Rectal smooth muscle tissue (tissue), 1 donor: ENCODE results near the gene C5orf24.

Experiments
- H3K27ac ChIP-seq: one replicate; pipeline ENCODE4 v1.7.0; 2013; ENCODE audit warnings: low read depth, low read length, inconsistent platforms
- H3K27me3 ChIP-seq: one replicate; pipeline ENCODE4 v1.7.0; 2013; ENCODE audit warnings: low read length; ENCODE audit not compliant: control insufficient read depth, insufficient read depth
- H3K36me3 ChIP-seq: one replicate; pipeline ENCODE4 v1.7.0; 2013; ENCODE audit warnings: low read length; ENCODE audit not compliant: control insufficient read depth, insufficient read depth
- H3K4me1 ChIP-seq: one replicate; pipeline ENCODE4 v1.7.0; 2013; ENCODE audit warnings: low read length; ENCODE audit not compliant: control insufficient read depth, insufficient read depth
- H3K4me3 ChIP-seq: one replicate; pipeline ENCODE4 v1.7.0; 2013; ENCODE audit warnings: low read length
- H3K9ac ChIP-seq: one replicate; pipeline ENCODE4 v1.7.0; 2013; ENCODE audit warnings: low read length

The C5orf24 gene

GRCh38 chr5:134845852-134846640, at the start of gene C5orf24:
Gene C5orf24, plus strand, starts transcription at chr5:134845968. Its CDS starts 8,933 bp downstream, at chr5:134854901.
- peak within 1 kb of the TSS; percentile 90 for H3K27ac ChIP-seq
- H3K4me1 ChIP-seq = peaks cover 11% of the 10 kb centered on the region
- H3K36me3 ChIP-seq = no peaks in the 10 kb centered on the region
- H3K27me3 ChIP-seq = no peaks in the 10 kb centered on the region
- H3K4me3 ChIP-seq = peak within 1 kb of the TSS; percentile 59
- peak within 1 kb of the TSS; percentile 55 for H3K9ac ChIP-seq

- Histone ChIP-seq H3K4me1 (no peaks in the 10 kb centered on the region), H3K36me3 (peaks cover 15% of the 10 kb centered on the region), H3K27ac (no peak overlapping the region), H3K9ac (no peak overlapping the region), H3K27me3 (no peaks in the 10 kb centered on the region), H3K4me3 (no peak overlapping the region)
Measured at GRCh38 chr5:134798468-134798867, 47.3 kb upstream of the C5orf24 start.

- Histone ChIP-seq H3K27ac (no peak overlapping the region), H3K4me1 (no peaks in the 10 kb centered on the region), H3K36me3 (peaks cover 5% of the 10 kb centered on the region), H3K27me3 (no peaks in the 10 kb centered on the region), H3K4me3 (no peak overlapping the region), H3K9ac (no peak overlapping the region)
Measured at GRCh38 chr5:134803821-134804220, 41.9 kb upstream of the C5orf24 start.

- Histone ChIP-seq H3K9ac (no peak overlapping the region), H3K27ac (no peak overlapping the region), H3K4me3 (no peak overlapping the region), H3K4me1 (no peaks in the 10 kb centered on the region), H3K36me3 (peaks cover 12% of the 10 kb centered on the region), H3K27me3 (no peaks in the 10 kb centered on the region)
Measured at GRCh38 chr5:134813407-134813806, 32.4 kb upstream of the C5orf24 start.

GRCh38 chr5:134813827-134814226, 31.9 kb upstream of the C5orf24 start:
- H3K4me3 ChIP-seq = no peak overlapping the region
- no peaks in the 10 kb centered on the region for H3K4me1 ChIP-seq
- H3K9ac ChIP-seq = no peak overlapping the region
- peaks cover 12% of the 10 kb centered on the region for H3K36me3 ChIP-seq
- no peak overlapping the region for H3K27ac ChIP-seq
- H3K27me3 ChIP-seq = no peaks in the 10 kb centered on the region

GRCh38 chr5:134817006-134817405, 28.8 kb upstream of the C5orf24 start:
- H3K27me3 ChIP-seq = no peaks in the 10 kb centered on the region
- no peaks in the 10 kb centered on the region for H3K4me1 ChIP-seq
- H3K9ac ChIP-seq = no peak overlapping the region
- no peak overlapping the region for H3K4me3 ChIP-seq
- H3K27ac ChIP-seq = no peak overlapping the region
- H3K36me3 ChIP-seq = peaks cover 14% of the 10 kb centered on the region

GRCh38 chr5:134818776-134819175, 27.0 kb upstream of the C5orf24 start:
- no peaks in the 10 kb centered on the region for H3K4me1 ChIP-seq
- H3K36me3 ChIP-seq = peaks cover 8% of the 10 kb centered on the region
- H3K4me3 ChIP-seq = no peak overlapping the region
- no peak overlapping the region for H3K27ac ChIP-seq
- H3K9ac ChIP-seq = no peak overlapping the region
- H3K27me3 ChIP-seq = no peaks in the 10 kb centered on the region

- Histone ChIP-seq H3K36me3 (peaks cover 8% of the 10 kb centered on the region), H3K9ac (no peak overlapping the region), H3K27me3 (no peaks in the 10 kb centered on the region), H3K4me3 (no peak overlapping the region), H3K4me1 (no peaks in the 10 kb centered on the region), H3K27ac (no peak overlapping the region)
Measured at GRCh38 chr5:134819407-134819963, 26.3 kb upstream of the C5orf24 start.

GRCh38 chr5:134821841-134822240, 23.9 kb upstream of the C5orf24 start:
- H3K27ac ChIP-seq = no peak overlapping the region
- peaks cover 12% of the 10 kb centered on the region for H3K36me3 ChIP-seq
- no peak overlapping the region for H3K9ac ChIP-seq
- H3K4me1 ChIP-seq = no peaks in the 10 kb centered on the region
- no peaks in the 10 kb centered on the region for H3K27me3 ChIP-seq
- H3K4me3 ChIP-seq = no peak overlapping the region

- no peaks in the 10 kb centered on the region for H3K4me1 ChIP-seq
- no peaks in the 10 kb centered on the region for H3K27me3 ChIP-seq
- H3K4me3 ChIP-seq = no peak overlapping the region
- H3K36me3 ChIP-seq = peaks cover 7% of the 10 kb centered on the region
- no peak overlapping the region for H3K27ac ChIP-seq
- H3K9ac ChIP-seq = no peak overlapping the region
Measured at GRCh38 chr5:134824681-134825080, 21.1 kb upstream of the C5orf24 start.

- H3K4me1 ChIP-seq = no peaks in the 10 kb centered on the region
- H3K9ac ChIP-seq = no peak overlapping the region
- H3K27ac ChIP-seq = no peak overlapping the region
- no peaks in the 10 kb centered on the region for H3K27me3 ChIP-seq
- H3K36me3 ChIP-seq = peaks cover 5% of the 10 kb centered on the region
- no peak overlapping the region for H3K4me3 ChIP-seq
Measured at GRCh38 chr5:134825212-134825611, 20.6 kb upstream of the C5orf24 start.

GRCh38 chr5:134833340-134834032, 12.3 kb upstream of the C5orf24 start:
- no peaks in the 10 kb centered on the region for H3K36me3 ChIP-seq
- no peaks in the 10 kb centered on the region for H3K27me3 ChIP-seq
- H3K27ac ChIP-seq = no peak overlapping the region
- H3K9ac ChIP-seq = no peak overlapping the region
- no peak overlapping the region for H3K4me3 ChIP-seq
- no peaks in the 10 kb centered on the region for H3K4me1 ChIP-seq
